Activated naive CD4-positive, alpha-beta T cell (primary cell): ENCODE measurements around the gene UNC5B.
"Not testable (repeated sequence)": the region's sequence is repeated elsewhere in the genome, so short reads cannot be mapped to it uniquely, and the experiment has no call there.

Source experiments
- DNase-seq, 4 experiments: peaks; one replicate each; lab custom pipeline; 2025; lab: John Stamatoyannopoulos, UW

Gene UNC5B

DNA sequence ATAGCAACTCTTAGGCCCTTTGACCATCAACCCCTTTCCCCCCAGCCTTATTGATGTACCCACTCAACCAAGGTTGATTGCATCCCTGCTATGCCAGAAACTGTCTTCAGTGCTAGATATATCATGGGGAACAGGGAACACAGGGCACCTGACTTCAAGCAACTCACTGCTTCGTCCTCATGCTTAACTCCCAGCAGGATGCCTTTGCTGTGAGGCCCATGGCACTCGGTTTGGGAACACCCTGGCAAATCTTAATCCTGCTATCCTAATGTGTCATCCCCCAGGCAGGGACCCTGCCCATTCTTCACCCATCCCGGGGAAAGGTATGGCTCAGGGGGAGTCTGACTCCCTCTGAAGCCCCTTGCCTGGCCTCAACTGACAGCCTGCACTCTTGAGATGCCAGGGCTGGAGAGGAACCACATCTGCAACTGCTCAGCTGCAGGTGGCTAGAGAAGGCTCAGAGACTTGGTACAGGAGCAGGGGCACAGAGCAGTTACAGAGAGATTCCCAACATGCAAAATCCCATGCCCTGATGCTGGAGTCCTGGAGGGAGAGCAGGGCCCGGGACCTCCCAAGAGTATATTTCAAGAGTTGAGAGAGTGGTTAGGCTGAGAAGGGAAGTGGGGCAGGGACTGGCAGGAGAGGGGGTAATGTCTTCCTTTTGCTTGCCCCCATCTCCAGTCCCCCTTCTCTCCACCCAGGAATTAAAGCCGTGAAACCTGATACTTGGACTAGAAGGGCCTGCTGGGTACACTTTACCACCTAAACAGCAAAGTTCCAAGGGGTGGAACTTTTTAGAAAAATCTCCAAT is 2.4 kb upstream of the UNC5B start:
- DNase-seq: no peak

DNA sequence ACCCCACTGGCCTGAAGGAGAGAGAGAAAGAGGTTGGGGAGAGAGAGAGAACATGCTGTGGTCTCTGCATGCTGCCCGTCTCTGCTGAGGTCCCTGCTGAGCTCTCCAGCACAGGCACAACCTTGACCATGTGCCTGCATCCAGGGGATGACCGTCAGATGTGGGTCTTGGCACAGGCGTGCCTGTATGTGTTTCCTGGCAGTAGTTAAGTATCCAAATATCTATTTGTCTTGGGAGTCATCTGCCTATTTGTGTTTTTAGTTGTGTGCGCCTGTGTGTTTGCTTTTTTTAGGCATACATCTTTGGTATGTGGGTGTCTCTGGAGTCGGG is 1.9 kb upstream of the UNC5B start:
- DNase-seq: no peak

DNA sequence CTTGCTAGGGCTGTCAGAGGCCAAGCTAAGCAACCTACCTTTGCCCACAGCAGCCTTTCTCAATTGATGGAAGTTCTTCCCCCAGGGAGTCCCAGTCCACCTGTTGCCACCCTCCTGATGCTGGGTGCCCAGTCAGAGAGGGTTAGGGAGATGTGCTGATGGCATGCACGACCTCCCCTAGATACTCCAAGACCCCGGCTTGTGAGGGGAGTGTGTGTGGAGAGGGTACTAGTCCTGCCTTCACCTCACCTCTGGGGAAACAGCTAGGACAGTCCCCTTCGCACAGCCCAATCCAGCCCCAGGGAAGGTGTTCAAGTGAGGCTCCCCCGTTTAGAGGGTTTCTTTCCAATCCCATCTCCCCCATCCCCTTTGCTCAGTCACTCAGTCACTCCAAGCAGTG is 1.3 kb upstream of the UNC5B start:
- no peak for DNase-seq

DNA sequence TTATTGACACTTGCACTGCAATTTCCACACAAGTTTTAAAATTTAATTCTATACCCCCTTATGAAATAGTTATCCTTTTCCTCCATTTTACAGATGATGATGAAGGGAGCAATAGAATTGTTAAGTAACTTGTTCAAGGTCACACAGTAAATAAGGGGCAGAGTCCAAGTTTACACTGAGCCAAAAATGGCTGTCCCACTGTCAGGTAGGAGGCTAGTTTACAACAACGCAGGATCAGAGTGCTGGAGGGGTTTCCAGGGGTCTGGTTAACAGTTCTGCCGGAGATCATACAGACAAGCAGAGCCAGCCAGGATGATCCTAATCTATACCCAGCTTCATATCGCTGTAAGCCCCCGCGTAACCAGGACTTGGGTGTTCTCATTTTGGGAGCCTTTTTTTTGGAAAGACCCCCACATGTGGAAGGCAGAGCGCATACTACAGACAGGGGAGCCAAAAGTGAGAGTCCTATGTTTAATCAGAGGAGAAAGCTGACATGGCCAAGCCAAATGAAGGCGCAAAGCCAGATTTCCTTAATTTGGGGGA is 524 bp upstream of the UNC5B start:
- DNase-seq: no peak

DNA sequence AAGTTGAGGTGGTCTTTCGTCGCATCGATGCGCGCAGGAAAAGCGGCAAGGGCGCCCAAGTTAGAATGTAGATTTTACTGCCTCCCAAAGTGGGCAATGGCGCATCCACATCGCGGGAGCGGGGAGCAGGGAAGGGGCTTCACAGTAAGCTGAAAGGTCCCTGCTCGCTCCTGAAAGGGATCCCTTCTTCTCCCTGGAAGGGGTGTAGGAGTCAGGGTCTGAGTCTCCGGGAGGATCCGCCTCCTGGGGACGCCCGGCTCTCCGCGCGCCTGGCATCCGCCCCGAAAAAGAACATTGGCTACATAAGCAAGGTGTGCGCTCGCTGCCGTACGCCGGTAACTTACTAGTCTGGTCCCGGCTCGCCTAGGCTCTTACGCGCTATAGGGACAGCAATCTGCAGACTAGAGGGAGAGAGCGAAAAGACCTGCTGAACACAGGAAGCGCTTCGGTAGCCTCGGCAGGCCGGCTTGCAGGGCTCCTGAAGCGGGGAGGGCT is 804 bp downstream of the UNC5B start:
- no peak for DNase-seq

DNA sequence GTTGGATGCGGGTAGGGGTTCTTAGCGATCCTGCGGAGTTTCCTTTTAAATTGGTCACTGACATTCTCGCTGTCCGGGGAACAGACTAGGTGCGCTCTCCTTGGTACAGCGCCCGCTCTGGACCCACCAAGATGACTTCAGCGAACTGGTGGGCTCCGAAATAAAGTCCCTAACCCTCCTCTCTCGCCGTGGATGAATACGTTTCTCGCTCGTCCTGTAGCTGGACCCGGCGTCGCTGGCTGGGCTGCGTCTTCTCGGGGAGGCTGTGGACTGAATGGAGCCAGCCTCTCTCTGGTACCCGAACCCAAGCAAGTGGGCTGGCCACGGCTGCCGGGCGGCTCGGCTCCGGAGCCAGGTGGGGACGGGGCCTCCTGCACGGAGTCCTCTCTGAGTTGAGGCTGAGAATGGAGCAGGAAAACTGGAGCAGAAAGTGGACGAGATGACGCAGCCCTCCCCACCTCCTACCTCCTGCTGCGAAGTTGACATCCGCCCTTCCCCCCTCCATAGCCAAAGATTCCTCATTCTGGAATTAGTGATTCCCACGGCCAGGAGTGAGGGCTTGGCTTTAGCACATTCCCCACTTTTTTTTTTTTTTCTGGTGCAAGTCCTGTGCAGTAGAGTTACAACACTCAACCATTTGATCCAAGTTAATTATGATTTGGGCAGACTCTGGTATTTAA is 1.5 kb downstream of the UNC5B start:
- no peak for DNase-seq

DNA sequence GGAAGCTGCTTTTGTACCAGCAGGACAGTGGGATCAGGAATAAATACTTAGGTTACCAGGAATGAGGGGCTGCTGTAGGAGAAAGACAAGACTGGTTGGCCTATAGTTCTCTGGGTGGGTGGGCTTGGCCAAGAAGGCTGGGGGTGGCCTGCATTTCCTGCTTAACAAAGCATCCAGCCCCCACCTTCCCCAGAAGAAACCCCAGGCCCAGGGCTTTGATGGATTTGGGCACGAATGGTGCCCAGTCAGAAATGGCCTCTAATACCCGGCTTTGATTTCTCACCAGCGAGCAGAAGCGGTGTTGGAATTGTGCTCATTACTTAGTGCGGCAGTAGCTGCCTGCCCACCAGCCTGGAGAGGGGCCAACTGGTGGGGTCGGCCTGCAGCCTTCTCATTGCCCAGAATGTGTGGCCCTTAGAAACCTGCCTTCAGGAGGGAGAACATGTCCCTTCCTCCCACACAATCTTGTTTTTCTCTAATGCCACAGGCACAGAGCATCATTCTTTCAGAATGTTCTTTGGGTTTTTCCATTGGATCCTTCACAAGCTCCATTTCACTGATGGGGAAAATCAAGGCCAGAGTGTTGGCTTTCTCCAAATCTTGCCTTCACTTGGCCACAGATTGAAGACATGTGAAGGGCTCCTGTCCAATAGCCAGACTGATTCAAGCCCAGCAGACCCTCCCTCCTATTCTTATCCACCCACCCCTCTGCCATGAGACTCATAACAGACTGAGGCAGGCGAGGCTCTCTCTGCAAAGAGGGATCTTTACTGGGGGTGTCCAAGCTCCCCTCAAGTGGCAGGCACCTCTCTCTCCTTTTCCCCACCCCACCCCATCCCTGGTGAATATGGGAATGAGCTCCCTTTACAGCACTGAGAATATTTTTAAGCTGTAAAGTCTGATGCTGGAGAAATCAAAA is 2.5 kb downstream of the UNC5B start:
- no peak for DNase-seq

DNA sequence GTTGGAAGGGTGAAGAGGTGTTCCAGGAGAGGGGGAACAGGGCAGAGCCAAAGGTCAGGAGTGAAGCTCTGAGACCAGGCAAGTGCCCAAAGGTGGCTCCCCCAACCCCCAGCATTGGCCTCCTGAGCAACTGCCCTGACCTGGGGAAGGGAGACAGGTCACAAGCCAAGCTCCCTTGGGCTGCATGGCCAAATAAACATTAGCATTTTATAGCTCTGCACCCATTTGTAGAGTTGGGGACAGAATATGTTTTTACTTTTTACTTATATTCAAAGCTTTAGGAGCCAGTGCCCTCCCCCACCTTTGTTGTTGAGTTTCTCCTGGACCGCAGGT is 4.0 kb downstream of the UNC5B start:
- DNase-seq: no peak

DNA sequence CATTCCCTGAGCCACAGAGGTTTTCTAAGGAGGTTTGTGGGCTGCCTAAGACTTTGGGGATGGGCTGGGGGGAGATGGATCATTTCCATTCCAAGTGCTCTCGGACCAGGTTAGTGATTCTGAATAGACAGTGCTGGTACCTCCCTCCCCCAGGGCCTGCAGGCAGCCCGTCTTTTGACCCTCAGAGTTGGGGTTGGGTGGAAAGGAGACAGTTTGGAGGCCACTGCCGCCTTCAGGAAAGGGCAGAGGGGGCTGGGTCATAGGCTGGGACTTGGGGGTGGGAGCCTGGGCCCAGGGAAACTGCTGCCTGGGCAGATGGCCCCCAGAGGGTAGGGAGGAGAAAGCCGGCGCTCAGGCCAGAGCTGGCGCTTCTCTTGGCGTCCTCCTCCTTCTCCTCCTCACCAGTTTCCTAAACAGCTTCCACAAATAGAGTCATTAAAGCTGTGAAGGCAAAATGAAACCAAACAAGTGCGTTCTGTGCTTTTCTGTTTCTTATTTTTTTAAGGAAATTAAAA is 4.4 kb downstream of the UNC5B start:
- DNase-seq: no peak

DNA sequence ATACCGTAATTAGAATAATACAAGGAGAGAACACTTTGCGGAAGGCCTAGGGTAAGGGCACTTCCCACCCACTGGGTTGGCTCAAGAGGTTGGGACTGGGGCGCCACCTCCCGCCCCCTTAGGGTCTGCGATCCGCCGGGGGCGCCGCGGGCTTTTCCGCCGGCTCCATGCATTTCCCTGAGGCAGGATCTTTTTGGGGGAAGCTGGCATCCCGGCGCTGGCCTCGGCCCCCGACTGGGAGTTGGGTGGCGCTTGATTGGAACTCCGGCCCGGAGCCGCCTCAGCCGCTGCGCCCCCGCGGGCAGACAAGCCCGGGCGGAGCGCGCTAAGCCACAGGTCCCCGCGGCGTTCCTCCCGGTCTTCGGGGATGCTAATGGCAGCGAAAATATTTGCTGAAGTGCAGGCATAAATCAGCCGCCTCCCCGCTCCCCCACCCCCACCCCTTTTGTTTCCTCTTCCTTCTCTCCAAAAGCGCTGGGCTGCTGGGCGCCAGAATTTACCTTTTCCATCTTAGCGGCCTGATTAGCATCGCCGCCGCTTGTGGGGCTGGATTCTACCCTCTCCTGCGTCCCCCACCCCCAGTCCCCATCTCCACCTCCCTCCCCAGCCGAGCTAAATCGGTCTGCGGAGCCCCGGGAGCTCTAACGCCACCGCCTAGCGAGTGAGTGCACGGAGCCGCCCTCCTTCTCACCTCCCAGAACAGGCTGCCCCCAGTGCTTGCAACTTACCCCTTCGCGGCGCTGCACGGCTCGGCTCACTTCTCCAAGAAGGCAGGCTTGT is 5.1 kb downstream of the UNC5B start:
- no peak for DNase-seq

DNA sequence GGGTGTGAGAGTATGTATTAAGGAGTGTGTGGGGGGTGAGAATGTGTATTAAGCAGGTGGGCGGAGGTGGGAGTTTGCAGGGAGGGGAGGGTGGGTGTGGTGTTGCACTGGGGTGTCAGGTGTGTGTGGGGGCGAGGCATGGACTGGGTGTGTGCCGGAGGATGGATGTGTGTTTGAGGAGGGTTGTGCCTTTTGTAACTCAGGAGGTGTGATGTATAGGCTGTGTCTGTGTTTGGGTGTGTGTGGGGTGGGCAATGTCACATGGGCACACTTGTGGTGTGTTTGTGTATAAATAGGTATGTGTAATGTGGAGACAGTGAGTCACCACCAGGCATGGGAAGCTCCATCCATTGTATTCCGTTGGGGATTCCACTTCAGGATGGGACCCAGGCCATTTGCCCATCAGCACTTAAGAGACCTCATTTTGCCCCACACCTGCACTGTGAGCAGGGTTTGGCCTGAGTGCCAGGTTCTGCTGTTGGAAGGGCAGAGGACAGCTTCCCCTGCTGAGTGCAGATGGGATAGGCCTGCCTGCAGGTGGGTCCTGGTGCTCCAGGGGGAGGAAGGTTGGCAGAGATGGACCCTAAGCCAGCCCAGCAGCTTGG is 5.8 kb downstream of the UNC5B start:
- no peak for DNase-seq

DNA sequence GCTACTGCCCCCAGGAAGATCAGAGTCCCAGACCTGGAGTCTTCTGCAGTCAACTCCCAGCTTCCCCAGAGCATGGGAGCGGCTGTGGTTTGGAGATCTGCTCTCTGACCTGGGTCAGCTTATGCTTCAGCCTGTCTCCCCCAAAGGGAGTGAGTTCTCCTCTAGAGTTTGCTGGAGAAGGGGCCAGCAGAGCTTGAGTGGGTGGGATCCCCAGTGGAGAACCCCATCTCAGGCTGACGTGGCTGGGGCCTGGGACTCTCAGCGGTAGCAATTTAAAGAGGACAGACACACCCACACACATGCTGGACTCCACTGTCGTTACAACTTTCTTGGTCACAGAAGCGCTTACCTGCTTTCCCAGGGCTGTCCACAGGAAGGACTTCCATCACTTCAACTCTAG is 6.3 kb downstream of the UNC5B start:
- no peak for DNase-seq

DNA sequence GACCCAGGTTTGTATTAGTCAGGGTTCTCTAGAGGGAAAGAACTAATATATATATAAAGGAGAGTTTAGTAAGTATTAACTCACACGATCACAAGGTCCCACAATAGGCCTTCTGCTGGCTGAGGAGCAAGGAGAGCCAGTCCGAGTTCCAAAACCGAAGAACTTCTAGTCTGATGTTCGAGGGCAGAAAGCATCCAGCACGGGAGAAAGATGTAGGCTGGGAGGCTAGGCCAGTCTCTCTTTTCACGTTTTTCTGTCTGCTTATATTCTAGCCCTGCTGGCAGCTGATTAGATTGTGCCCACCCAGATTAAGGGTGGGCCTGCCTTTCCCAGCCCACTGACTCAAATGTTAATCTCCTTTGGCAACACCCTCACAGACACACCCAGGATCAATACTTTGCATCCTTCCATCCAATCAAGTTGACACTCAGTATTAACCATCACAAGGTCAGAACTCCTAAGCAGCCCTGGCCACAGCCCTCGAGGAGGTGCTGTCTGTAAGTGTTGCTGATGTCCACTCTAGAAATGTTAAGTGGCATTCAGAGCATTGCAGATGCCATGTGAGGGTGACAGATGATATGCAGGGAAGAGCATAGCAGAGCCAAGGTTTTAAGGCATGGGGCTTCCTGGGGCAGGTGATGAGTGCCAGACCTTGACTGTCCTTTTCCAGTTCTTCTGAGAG is 7.0 kb downstream of the UNC5B start:
- not testable (repeated sequence) for DNase-seq

DNA sequence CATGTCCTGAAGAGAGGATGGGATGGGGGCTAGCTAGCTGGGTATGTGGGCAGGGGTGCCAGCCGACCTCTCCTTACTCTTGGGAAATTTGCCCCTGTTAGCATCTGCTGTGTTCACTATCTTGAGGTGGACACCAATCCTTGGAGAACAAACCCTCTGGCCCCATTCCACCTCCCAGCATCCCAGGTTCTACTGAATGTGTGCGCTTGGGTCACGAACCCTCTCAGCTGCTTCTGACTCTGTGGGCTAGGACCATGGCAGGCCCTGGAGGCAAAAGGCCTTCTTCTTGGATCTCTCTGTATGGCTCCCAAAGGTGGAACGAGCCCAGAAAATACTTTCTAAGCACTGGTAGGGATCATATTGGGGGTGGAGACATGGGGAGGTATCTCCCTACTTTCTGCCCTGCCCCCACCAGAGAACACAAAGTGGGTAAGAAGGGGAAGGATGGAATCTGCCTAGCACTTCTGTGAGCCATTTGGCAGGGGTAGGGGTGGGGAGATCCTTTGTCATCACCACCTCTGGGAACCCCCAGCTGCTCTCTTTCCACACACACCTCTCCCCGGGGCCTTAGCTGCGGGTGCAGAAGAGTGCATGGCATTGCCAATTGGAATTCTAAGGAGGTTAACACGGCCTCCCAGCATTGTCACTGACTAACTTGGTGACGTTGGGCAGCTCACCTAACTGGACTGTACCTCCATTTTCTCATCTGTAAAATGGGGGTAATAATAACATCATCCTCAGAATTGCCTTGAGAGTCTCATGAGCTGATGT is 7.7 kb downstream of the UNC5B start:
- DNase-seq: no peak

DNA sequence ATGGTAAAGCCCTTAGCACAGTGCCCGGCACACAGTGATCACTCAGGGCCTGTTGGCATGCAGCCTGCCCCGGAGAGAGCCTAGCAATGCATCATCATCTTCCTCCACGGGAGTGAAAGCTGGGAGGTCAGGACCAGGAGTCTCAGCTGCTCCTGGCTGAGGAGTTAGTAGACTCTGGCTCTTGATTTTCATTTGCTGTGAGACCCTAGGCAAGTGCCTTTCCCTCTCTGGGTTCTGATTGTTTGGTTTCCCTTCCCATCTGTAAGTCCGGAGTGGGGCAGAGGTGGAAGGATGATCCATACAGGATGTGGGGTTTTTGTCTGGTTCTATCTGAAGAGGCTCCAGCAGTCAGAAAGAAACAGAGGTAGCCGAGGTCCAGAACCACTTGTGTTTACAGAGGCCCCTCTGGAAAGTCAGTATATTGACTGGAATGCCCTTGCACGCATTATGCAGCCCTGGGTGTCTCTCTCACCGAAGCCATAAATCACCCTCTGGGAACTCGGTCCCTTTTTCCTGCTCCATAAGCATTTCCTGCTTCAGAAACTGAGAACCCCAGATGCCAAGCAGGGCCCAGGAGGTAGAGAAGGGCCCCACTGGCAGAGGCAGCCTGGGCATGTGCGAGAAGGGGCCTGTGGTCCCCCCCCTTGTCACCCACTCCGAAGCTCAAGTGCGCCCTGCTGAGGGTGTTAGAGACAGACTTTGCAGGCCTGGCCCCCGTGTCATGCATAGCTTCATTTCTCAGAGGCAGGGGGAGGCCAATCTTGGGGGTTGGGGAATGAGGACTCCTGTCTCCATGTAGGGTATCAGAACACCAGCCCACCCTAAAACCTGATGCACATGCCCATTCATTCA is 8.5 kb downstream of the UNC5B start:
- DNase-seq: no peak

DNA sequence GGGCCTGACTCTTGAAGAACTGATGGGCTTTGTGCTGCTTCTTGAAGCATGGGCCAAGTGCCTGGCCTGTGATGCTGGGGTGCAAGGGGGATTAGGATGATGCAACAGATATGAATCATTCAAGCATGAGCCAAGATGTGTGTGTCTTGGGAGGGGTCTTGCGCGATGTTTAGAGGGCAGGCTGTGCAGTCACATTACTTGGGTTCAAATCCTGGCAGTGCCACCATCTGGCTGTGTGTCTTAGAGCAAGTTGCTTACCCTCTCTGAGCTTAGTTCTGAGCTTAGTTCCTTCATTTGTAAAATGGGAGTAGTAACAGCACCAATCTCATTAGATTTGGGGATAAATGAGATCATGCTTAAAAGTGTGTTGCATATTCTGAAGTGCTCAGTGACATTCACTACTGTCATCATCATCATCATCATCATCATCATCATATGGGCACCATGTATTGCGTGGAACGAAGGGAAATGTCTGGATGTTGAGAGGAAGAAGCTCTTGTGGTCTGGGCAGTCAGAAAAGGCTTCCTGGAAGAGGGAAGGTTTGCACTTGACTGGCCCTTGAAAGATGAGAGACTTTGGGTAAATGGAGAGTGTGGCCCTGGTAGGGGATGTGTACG is 9.3 kb downstream of the UNC5B start:
- no peak for DNase-seq

DNA sequence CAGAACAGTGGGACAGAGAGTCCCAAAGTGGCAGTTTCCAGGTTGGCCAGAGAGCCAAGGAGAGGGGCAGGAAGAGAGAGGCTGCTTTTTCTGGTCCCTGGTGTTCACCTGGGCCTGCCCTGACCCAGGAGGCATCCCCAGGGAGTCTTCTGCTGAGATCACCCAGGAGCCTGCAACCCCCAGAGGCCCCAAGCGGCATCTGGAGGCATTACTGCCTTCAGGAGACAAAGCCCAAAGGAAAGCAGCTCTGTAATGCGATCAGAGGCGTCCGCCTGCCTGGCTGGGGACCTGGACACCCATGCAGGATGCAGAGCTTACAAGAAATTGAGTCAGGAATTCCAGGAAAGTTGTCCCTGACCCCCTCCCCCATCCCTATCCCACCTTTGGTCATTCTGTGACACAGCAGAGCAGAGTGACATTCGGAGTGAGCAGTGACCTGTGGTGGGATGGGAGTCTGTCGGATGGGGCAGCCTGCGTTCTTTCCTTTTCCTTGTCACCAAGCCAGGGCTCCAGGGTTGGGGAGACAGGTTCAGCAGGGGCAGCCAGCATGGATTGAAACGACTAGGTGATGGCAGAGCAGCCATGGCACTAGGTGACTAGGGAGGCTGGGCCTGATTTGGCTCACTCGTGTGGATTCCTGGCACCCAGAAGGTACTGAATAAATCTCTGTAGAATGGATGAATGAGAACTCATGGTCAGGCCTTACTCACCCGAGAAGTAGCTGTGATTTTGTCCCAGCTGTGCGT is 10.4 kb downstream of the UNC5B start:
- no peak for DNase-seq
